Type B pancreatic cell (in vitro differentiated cells): ENCODE measurements around the gene ANXA3. TPM values are rescaled to one million over a fixed set of nuclear protein-coding genes. Genes with fewer than 3 reads are reported as not detected.

ENCODE experiments used
- DNase-seq: peaks from one replicate; pipeline ENCODE4 v3.0.0; 2021; ENCODE audit warnings: mixed read lengths; ENCODE audit not compliant: unreplicated experiment; ENCODE audit errors: extremely low spot score
- H3K27ac Mint-ChIP-seq: 2 replicates; pipeline ENCODE4 v1.8.0; 2021; ENCODE audit warnings: mild to moderate bottlenecking, mixed read lengths
- H3K27me3 Mint-ChIP-seq: 2 replicates; pipeline ENCODE4 v1.8.0; 2021; ENCODE audit warnings: mixed read lengths
- H3K36me3 Mint-ChIP-seq: 2 replicates; pipeline ENCODE4 v1.8.0; 2021; ENCODE audit warnings: mixed read lengths
- H3K4me1 Mint-ChIP-seq: one replicate; pipeline ENCODE4 v1.8.0; 2021; ENCODE audit warnings: mixed read lengths; ENCODE audit not compliant: unreplicated experiment
- H3K4me3 Mint-ChIP-seq: 2 replicates; pipeline ENCODE4 v1.8.0; 2021; ENCODE audit warnings: mild to moderate bottlenecking, mixed read lengths
- H3K9me3 Mint-ChIP-seq: 2 replicates; pipeline ENCODE4 v1.8.0; 2021; ENCODE audit warnings: mixed read lengths
- total RNA-seq: library from RNA; stranded (reverse); gene quantifications from 2 replicates; pipeline ENCODE4 v1.2.1, GENCODE V29; 2021; ENCODE audit warnings: low replicate concordance
- TF ChIP-seq, protein P1 (sequence below): fragments of 200-600 bp; sonication (generic); conservative IDR thresholded peaks from 2 replicates; pipeline ENCODE4 v1.5.0; 2021; ENCODE audit warnings: antibody characterized with exemption, mild to moderate bottlenecking

Gene ANXA3
- total RNA-seq, 1 donor from 2014 or later, result 56.6 TPM

DNA sequence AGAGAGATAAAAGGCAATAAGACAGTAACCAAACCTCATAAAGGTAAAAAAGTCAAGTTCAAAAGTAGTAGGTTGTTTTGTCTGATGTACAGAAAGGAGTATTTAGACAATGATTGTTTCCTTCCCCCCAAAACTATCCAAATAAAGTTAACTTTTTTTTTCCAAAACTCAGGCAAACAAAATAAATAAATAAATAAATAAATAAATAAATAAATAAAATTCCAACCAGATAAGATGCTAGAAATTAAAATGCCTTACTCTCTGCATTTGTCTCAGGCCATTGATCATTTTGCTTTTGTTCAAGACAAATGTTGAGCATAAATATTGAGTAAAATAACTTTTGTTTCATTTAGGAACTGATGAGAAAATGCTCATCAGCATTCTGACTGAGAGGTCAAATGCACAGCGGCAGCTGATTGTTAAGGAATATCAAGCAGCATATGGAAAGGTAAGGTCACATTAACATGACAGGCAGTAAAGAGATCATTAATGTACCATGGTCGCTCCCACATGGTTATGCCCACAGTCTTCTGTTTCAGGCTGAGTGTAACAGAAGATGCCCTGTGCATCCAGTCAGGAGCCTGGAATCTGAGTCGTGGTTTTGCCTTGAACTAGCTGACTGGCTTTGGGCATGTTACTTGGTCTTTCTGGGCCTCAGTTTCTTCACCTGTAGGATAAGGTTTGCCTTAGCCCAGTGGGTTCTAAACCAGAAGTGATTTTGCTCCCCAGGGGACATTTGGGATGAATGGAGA is 27.3 kb downstream of the ANXA3 start:
- Mint-ChIP-seq H3K4me3 (no peak overlapping the region), H3K4me1 (no peaks in the 10 kb centered on the region), H3K27me3 (no peaks in the 10 kb centered on the region), H3K36me3 (peaks cover 27% of the 10 kb centered on the region), H3K9me3 (no peaks in the 10 kb centered on the region), H3K27ac (no peak overlapping the region)
- TF ChIP-seq, protein P1, sequence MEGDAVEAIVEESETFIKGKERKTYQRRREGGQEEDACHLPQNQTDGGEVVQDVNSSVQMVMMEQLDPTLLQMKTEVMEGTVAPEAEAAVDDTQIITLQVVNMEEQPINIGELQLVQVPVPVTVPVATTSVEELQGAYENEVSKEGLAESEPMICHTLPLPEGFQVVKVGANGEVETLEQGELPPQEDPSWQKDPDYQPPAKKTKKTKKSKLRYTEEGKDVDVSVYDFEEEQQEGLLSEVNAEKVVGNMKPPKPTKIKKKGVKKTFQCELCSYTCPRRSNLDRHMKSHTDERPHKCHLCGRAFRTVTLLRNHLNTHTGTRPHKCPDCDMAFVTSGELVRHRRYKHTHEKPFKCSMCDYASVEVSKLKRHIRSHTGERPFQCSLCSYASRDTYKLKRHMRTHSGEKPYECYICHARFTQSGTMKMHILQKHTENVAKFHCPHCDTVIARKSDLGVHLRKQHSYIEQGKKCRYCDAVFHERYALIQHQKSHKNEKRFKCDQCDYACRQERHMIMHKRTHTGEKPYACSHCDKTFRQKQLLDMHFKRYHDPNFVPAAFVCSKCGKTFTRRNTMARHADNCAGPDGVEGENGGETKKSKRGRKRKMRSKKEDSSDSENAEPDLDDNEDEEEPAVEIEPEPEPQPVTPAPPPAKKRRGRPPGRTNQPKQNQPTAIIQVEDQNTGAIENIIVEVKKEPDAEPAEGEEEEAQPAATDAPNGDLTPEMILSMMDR, result no peak
- DNase-seq, result no peak

DNA sequence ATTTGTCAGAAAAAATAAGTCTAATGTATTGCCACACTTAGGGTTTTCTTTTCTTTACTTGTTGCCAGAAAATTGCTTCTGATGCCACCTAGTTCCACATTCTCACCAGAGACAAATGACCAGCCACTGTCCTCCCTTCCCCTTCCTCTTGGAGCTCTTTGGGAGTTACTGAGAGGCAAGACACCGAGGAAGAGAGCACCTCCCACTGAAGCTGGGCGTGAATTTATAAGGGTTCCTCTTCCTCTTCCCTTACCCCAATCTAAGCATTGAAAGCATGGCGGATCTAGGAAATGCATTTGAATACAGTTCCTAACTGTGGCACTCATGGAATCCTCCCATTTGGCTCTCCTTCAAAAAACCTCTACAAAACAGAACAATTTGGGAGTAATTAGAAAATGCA is 30.0 kb downstream of the ANXA3 start:
- Mint-ChIP-seq H3K27ac (no peak overlapping the region), H3K4me1 (no peaks in the 10 kb centered on the region), H3K9me3 (no peaks in the 10 kb centered on the region), H3K4me3 (no peak overlapping the region), H3K36me3 (peaks cover 23% of the 10 kb centered on the region), H3K27me3 (no peaks in the 10 kb centered on the region)
- TF ChIP-seq, protein P1, result no peak
- DNase-seq, result no peak

DNA sequence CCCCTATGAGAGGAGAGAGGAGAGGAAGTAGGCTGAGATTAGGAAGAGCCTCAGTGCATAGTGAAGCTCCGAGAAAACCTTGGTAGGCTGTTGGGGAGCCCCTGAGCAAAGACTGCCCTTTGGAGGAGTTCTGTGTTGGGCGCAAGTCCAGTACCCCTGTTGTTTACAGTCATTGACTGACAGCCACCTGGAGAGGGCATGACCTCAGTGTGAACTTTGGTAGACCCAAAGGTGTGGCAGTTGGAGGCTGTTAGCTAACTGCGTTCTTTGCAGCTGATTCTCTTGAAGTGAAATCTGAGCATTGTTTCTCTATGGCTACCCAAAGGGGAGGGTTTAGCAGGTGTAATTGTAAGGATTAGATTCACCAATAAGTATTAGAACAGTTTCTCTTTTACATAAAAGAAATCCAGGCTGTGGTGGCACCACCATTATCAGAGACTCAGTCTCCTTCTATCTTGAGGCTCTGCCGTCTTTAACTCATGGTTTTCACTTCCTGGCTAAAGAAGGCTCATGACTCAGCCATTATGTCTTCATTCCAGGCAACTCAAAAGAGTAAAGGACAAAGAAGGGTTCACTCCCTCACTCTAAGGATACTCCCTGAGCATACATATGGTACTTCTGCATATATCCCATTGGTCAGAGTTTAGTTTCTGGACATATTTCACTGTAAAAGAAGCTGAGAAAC is 33.4 kb downstream of the ANXA3 start:
- no peaks in the 10 kb centered on the region for H3K4me1 Mint-ChIP-seq
- DNase-seq, result no peak
- H3K4me3 Mint-ChIP-seq, result no peak overlapping the region
- H3K36me3 Mint-ChIP-seq, result peaks cover 20% of the 10 kb centered on the region
- H3K27ac Mint-ChIP-seq, result no peak overlapping the region
- TF ChIP-seq, protein P1, result no peak
- no peaks in the 10 kb centered on the region for H3K9me3 Mint-ChIP-seq
- no peaks in the 10 kb centered on the region for H3K27me3 Mint-ChIP-seq

DNA sequence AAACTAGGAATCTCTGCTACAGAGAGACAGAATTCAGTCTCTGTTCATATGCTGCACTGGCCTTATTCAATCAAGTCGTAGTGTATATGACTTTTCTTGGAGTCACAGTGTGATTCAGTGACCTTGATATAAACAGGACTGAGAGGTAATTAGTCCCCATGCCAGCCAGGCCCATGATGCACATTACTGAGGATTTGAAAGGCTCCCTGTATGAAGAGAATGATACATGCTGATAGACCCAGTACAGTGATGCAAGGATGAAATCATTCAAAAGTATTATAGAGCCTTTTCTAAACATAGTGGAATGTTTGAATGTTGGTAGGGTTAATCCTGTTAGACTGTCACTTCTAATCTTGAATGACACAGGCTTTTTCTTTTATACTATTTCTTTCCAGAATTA is 34.1 kb downstream of the ANXA3 start:
- H3K4me3 Mint-ChIP-seq, result no peak overlapping the region
- TF ChIP-seq, protein P1, result no peak
- no peak overlapping the region for H3K27ac Mint-ChIP-seq
- H3K9me3 Mint-ChIP-seq, result no peaks in the 10 kb centered on the region
- no peak for DNase-seq
- no peaks in the 10 kb centered on the region for H3K27me3 Mint-ChIP-seq
- H3K36me3 Mint-ChIP-seq, result peaks cover 19% of the 10 kb centered on the region
- H3K4me1 Mint-ChIP-seq, result no peaks in the 10 kb centered on the region

DNA sequence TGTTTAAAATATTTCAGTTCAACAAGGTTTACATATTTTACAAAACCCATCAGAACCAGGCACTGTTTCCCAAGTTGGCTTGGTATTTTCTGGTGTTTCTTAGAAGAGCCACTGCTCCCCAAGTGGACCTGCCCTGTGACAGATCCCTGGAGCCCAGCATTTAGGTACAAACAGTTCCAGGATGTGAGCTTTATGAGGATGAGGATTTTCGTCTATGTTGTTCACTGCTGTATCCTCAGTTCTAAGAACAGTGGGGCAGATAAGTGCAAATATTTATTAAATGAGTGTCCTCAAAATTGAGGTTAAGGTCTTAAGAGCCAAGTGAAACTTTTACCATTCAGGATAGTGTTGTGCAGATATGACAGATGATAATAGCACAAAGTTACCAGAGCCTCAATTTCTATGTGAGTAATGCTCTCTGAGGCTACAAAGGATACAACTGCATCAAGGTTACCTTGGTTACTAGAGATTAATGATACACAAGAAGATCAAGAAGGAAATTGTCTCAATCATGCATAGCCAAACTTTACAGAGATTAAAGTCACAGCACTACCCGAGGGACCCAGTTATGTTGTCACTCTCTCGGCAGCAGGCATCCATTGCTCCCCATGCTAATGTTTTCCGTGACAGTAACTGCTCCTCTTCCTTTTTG is 37.5 kb downstream of the ANXA3 start:
- Mint-ChIP-seq H3K9me3 (no peaks in the 10 kb centered on the region), H3K27me3 (no peaks in the 10 kb centered on the region), H3K27ac (no peak overlapping the region), H3K36me3 (peaks cover 15% of the 10 kb centered on the region), H3K4me3 (no peak overlapping the region), H3K4me1 (no peaks in the 10 kb centered on the region)
- TF ChIP-seq, protein P1, result no peak
- no peak for DNase-seq
